Sciatic nerve (tissue), 2 donors: Measurements from ENCODE around the gene PTPRD. TPM values are rescaled to one million over a fixed set of nuclear protein-coding genes. Genes with fewer than 3 reads are reported as not detected.
"Not testable (repeated sequence)": the region's sequence is repeated elsewhere in the genome, so short reads cannot be mapped to it uniquely, and the experiment has no call there.

Experiments used
- ATAC-seq: fragments of 200-7000 bp; cut with Tn5 transposase; one replicate; pipeline ENCODE4 v1.9.1; 2020; ENCODE audit warnings: mild to moderate bottlenecking, moderate library complexity
- DNase-seq: peaks from one replicate; pipeline ENCODE4 v3.0.0-alpha.2; 2020; ENCODE audit warnings: low spot score
- intact Hi-C: fragments of 100-400 bp; cut with DNase I; formaldehyde crosslinking; loops from one replicate; pipeline ENCODE4 v1.14.2; 2022
- total RNA-seq: library from RNA; stranded (reverse); fragmentation: NEBNext Ultra II Directional; extraction: Animal tissue kit (Norgen Biotek cat#: 25700); gene quantifications from one replicate; pipeline ENCODE4 v1.2.1, GENCODE V29; 2021
- donor health status: DM: no; HTN: no; CAD: no.
- donor health status: DM: no; HTN: no; CAD: no.

The PTPRD gene
- total RNA-seq, 1 donor from 2014 or later: 4.7 TPM

GRCh38 chr9:9522406-9522805 is 1090.4 kb downstream of the PTPRD start:
- no peak for ATAC-seq
- no peak for DNase-seq
- intact Hi-C loops: no loop called here

DNA sequence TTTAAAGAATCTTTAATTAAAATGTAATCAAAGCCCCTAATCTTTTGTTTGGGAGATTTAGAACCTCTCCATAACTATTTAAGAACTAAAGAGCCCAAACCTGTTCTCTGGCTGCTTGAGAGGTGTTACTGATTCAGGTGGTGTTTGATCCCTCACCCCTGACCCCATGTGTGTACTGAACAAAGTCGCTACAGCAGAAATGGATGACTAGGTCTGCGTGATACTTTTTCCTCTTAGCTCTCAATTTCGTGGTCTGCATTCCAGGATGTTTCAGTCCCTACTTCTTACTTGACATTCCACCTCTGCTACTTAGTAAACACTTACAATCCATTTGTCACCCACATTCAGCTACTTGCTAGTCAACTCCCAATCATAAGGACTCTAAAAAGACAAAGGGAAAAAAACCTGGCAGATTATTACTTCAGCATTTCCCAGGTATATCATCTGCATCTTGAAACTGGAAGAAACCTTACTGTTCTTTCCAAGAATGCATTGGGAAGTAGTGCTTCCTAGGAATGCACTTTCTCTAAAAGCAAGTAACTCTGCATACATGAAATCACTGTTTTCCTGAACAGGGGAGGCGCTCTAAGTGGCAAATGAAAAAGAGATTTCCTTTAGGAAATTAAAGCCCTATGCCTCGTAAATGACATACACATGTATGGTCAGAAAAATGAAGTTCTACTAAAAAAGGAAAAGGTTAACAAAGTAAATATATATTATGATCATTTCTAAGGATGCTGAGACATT is 1091.6 kb downstream of the PTPRD start:
- ATAC-seq (no peak), DNase-seq (no peak)
- intact Hi-C loops: no loop called here

GRCh38 chr9:9504869-9505268 is 1107.9 kb downstream of the PTPRD start:
- ATAC-seq (no peak), DNase-seq (no peak)
- intact Hi-C loops: no loop called here

DNA sequence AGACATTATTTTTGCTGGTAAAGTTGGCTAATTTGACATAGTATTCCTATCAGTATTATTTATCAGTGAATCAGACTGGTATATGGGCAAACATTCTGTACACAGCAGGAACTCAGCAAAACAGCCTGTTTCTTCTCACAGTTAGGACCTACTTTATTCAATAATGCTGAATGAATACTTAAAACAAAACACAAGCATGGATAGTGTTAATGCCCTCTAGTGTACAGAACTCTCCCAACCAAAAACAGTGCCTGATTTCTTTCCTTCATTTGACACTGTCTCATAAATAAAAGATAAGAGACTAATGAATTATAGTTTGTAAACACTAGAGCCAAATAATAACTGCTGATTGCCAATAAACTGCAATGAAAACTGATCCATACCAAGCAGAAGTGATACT is 1113.3 kb downstream of the PTPRD start:
- intact Hi-C loops: no loop called here
- no peak for DNase-seq
- ATAC-seq: no peak

GRCh38 chr9:9498846-9499245 is 1114.0 kb downstream of the PTPRD start:
- ATAC-seq (no peak), DNase-seq (no peak)
- intact Hi-C loops: no loop called here

DNA sequence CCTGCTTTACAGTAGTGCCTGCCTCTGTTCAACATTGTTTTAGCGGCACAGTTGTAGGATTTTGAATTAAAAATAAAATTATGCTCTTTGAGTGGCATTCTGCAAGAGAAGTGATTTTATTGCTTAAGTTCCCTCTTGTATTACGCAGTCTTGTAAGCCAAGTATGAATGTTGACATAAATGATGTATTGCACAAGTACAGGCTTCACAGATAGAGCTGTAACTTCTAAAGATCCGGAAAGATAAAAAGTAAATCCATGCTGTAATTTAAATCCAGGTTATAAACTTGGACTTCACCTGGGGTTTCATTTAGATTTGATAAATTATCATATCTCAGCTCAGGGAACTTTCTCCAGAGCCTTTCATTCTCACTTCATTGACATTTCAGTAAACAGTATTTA is 1114.7 kb downstream of the PTPRD start:
- ATAC-seq (no peak), DNase-seq (no peak)
- intact Hi-C loops: no loop called here

- intact Hi-C loops: no loop called here
- ATAC-seq (no peak), DNase-seq (no peak)
Measured at GRCh38 chr9:9494336-9494735, 1118.5 kb downstream of the PTPRD start.

- DNase-seq (no peak), ATAC-seq (no peak)
- intact Hi-C loops: no loop called here
Measured at GRCh38 chr9:9492506-9492905, 1120.3 kb downstream of the PTPRD start.

- intact Hi-C loops: no loop called here
- ATAC-seq (no peak), DNase-seq (no peak)
Measured at GRCh38 chr9:9489183-9489582, 1123.6 kb downstream of the PTPRD start.

DNA sequence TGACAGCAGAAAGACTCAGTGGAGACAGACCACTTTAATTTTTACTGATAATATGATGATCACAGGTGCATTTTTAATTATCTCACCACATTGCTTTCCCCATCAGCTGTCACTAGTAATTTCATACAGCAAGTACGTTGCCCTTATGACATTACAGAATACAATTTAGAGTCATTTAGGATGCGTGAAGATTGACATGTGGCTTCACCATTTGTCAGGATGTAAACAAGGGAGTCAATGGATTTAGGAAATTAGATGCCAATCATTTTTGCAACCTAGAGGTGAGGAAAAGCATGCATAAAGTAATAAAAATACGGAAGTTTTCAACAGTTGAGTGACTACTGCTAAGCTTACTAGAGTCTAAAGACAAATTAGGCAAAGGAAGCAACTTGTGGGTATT is 1129.6 kb downstream of the PTPRD start:
- DNase-seq (no peak), ATAC-seq (no peak)
- intact Hi-C loops: no loop called here

- intact Hi-C loops: no loop called here
- ATAC-seq (no peak), DNase-seq (no peak)
Measured at GRCh38 chr9:9478741-9479140, 1134.1 kb downstream of the PTPRD start.

GRCh38 chr9:9469271-9469670 is 1143.5 kb downstream of the PTPRD start:
- ATAC-seq: no peak
- DNase-seq: no peak
- intact Hi-C loops: no loop called here

DNA sequence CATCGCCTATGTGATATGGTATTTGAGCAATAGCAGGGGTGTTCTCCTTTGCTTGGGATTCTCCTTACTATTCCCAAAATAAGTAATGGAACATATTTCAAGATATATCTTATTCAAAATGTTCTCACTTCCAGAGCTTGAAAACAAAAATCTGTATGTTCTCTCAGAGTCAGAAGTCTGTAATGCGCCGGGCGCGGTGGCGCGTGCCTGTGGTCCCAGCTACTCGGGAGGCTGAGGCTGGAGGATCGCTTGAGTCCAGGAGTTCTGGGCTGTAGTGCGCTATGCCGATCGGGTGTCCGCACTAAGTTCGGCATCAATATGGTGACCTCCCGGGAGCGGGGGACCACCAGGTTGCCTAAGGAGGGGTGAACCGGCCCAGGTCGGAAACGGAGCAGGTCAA is 1170.9 kb downstream of the PTPRD start:
- DNase-seq, intact Hi-C loops, ATAC-seq: not testable (repeated sequence)

GRCh38 chr9:9437641-9438040 is 1175.2 kb downstream of the PTPRD start:
- no peak for DNase-seq
- ATAC-seq: no peak
- intact Hi-C loops: no loop called here

DNA sequence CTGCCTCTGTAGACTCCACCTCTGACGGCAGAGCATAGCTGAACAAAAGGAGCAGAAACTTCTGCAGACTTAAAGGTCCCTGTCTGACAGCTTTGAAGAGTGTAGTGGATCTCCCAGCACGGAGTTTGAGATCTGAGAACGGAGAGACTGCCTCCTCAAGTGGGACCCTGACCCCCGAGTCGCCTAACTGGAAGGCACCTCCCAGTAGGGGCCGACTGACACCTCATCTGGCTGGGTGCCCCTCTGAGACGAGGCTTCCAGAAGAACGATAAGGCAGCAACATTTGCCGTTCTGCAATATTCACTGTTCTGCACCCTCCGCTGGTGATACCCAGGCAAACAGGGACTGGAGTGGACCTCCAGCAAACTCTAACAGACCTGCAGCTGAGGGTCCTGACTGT is 1186.3 kb downstream of the PTPRD start:
- ATAC-seq, intact Hi-C loops, DNase-seq: not testable (repeated sequence)

- DNase-seq: no peak
- ATAC-seq: no peak
- intact Hi-C loops: no loop called here
Measured at GRCh38 chr9:9412241-9412640, 1200.6 kb downstream of the PTPRD start.

DNA sequence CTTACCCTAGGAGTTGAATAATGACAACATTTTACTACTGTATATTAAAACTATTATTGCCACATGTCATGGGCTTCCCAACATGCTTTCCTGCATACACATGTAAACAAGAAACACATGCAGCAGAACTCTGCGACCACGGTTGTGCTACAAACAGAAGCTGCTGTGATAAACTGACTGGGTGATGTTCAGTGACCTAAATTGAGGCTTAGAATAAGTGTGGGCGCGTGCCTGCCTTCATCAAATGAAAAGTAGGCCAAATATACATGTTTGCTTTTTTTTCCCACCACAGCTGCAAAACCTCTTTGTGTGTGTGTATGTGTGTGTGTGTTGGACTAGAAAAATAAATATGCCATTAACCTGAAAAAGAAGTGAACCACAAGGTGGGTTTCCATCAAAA is 1202.1 kb downstream of the PTPRD start:
- ATAC-seq: no peak
- DNase-seq: no peak
- intact Hi-C loops: no loop called here

GRCh38 chr9:9399982-9400381 is 1212.8 kb downstream of the PTPRD start:
- intact Hi-C loops: no loop called here
- no peak for ATAC-seq
- no peak for DNase-seq

DNA sequence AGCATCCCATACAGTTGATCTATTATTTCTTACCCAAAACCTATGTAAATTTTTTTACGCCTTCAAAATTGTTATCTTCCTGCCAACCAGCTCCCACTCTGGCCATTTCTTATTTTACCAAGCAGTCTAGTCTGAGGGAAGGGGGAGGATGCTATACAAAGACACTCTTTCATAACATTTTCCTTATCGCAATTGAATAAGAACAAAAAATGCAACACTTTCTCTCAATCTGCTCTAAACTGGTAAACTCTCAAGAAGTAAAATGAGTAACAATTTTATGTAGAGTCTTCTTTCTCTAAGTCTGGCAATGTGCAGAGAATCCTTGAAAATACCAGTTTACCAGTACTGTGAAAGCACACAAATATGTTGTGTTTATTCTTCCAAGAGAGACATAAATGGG is 1216.3 kb downstream of the PTPRD start:
- ATAC-seq (no peak), DNase-seq (no peak)
- intact Hi-C loops: no loop called here

DNA sequence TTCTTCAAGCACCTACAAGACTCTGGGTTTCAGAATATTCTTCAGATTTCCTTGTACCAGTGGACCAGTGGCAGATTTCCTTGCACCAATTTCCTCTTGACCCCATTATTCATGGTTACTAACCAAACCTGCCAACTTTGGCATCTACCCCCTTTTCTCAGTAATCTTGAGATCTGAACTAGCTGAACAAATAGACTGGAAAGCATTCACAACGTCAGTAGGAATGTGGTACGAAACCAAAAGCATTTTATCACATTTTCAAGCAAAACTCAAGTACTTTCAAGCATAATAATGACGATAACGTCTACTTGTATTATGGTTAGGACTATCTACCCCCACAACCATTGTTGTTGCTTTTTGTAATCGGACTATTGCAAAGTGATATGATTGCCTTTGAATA is 1217.3 kb downstream of the PTPRD start:
- intact Hi-C loops: no loop called here
- no peak for ATAC-seq
- DNase-seq: no peak

DNA sequence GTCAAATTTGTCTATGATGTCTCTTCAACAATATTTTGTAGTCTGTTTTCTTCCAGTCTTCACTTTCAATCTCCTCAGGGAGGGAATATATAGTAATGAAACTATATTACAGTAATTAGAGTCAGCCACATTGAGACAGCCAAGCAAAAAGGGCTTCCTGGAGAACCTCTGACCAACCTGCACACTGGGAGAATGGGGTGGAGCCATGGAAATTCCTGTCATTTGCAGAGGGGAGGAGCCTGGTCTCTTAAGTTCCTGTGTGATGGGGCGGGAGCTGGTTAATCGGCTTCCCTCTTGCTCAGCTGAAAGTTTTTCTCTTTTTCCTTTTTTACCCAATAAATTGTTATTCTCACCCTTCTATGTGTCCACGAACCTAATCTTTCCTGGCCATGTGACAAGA is 1220.0 kb downstream of the PTPRD start:
- intact Hi-C loops: loop anchor here (5.0 kb wide), 1 partner anchor 665 kb away; no protein-coding TSS in a partner anchor

More for the DNA sequence above, 1220.0 kb downstream of the PTPRD start:
- no peak for DNase-seq
- no peak for ATAC-seq
